Gastrocnemius medialis (tissue), 4 donors: Measurements from ENCODE around the gene AMIGO3.

Source experiments
- POLR2A ChIP-seq, 2 donors: fragments of 450-650 bp; IDR thresholded peaks; one replicate each; pipeline ENCODE4 v1.6.1; 2017; ENCODE audit warnings: antibody characterized with exemption in 2 of 2, mild to moderate bottlenecking in 2 of 2, moderate library complexity in 2 of 2
- TF ChIP-seq, protein P1 (sequence below), 5 experiments: fragments of 450-650 bp in 3 of 5; fragments of 200-600 bp in 2 of 5; sonication (generic) in 2 of 5; IDR thresholded peaks in 4 of 5; conservative IDR thresholded peaks in 1 of 5; 1 replicate in 4 of 5; 2 replicates in 1 of 5; pipeline ENCODE4 v1.5.1; 2016 to 2019; ENCODE audit warnings: antibody characterized with exemption in 5 of 5, mild to moderate bottlenecking in 3 of 5, moderate library complexity in 3 of 5

DNA sequence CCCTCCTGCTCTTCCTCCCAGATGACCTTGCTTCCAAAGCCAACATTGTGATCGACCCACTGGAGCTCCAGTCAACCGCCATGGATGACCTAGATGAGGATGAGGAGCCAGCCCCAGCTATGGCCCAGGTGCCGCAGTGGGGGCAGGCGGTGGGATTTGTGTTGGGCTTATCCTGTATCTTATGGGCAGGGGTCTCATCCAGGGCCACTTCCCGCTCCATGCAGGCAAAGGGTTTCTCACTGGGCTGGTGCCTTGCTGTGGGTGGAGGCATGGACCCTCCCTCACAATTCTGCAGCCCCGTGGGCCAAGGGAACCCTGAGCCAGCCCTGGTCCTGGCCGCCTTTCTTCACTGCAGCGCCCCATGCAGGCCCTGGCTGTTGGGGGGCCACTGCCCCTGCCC, 14.9 kb downstream of the AMIGO3 start:
- no peak for TF ChIP-seq POLR2A (IDR thresholded peaks at IDR 0.05)
- TF ChIP-seq, protein P1, sequence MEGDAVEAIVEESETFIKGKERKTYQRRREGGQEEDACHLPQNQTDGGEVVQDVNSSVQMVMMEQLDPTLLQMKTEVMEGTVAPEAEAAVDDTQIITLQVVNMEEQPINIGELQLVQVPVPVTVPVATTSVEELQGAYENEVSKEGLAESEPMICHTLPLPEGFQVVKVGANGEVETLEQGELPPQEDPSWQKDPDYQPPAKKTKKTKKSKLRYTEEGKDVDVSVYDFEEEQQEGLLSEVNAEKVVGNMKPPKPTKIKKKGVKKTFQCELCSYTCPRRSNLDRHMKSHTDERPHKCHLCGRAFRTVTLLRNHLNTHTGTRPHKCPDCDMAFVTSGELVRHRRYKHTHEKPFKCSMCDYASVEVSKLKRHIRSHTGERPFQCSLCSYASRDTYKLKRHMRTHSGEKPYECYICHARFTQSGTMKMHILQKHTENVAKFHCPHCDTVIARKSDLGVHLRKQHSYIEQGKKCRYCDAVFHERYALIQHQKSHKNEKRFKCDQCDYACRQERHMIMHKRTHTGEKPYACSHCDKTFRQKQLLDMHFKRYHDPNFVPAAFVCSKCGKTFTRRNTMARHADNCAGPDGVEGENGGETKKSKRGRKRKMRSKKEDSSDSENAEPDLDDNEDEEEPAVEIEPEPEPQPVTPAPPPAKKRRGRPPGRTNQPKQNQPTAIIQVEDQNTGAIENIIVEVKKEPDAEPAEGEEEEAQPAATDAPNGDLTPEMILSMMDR (IDR thresholded peaks at IDR 0.05 in 4 of 5, conservative IDR thresholded peaks at IDR 0.05 in 1 of 5) = no peak
